Right atrium auricular region (tissue), 2 donors: ENCODE measurements around the gene NR6A1. TPM values are rescaled to one million over a fixed set of nuclear protein-coding genes. Genes with fewer than 3 reads are reported as not detected.

Source experiments
- DNase-seq: peaks from one replicate; pipeline ENCODE4 v3.0.0-alpha.2; 2019; ENCODE audit warnings: low spot score
- H3K27ac ChIP-seq, 2 donors: fragments of 200-600 bp; sonication (generic); 1 replicate in 1 of 2; 2 replicates in 1 of 2; pipeline ENCODE4 v1.5.1; 2016 to 2019
- H3K27me3 ChIP-seq, 2 donors: fragments of 200-600 bp; sonication (generic); one replicate each; pipeline versions ENCODE4 v1.5.1 to v1.6.0; 2017 to 2019
- H3K36me3 ChIP-seq: fragments of 200-600 bp; sonication (generic); one replicate; pipeline ENCODE4 v1.5.1; 2016
- H3K4me1 ChIP-seq, 2 donors: fragments of 200-600 bp; sonication (generic); one replicate each; pipeline versions ENCODE4 v1.5.1 to v1.6.0; 2017 to 2019
- H3K4me3 ChIP-seq, 2 donors: fragments of 200-600 bp; sonication (generic); 1 replicate in 1 of 2; 2 replicates in 1 of 2; pipeline ENCODE4 v1.5.1; 2017 to 2019; ENCODE audit warnings: mild to moderate bottlenecking in 1 of 2, moderate library complexity in 1 of 2
- H3K9me3 ChIP-seq, 2 donors: fragments of 200-600 bp; sonication (generic); one replicate each; pipeline ENCODE4 v1.5.1; 2019
- total RNA-seq, 2 donors: library from RNA; depleted of rRNA; stranded (reverse); fragments of >200 nt; gene quantifications; one replicate each; pipeline ENCODE4 v1.1.0, GENCODE V29; 2016
- TF ChIP-seq, protein P1 (sequence below), 2 donors: fragments of 200-600 bp; sonication (generic); IDR thresholded peaks; one replicate each; pipeline ENCODE4 v1.5.1; 2019; ENCODE audit warnings: antibody characterized with exemption in 2 of 2

The NR6A1 gene
- total RNA-seq, 2 donors from 2014 or later = 1.9 to 2.6 TPM

DNA sequence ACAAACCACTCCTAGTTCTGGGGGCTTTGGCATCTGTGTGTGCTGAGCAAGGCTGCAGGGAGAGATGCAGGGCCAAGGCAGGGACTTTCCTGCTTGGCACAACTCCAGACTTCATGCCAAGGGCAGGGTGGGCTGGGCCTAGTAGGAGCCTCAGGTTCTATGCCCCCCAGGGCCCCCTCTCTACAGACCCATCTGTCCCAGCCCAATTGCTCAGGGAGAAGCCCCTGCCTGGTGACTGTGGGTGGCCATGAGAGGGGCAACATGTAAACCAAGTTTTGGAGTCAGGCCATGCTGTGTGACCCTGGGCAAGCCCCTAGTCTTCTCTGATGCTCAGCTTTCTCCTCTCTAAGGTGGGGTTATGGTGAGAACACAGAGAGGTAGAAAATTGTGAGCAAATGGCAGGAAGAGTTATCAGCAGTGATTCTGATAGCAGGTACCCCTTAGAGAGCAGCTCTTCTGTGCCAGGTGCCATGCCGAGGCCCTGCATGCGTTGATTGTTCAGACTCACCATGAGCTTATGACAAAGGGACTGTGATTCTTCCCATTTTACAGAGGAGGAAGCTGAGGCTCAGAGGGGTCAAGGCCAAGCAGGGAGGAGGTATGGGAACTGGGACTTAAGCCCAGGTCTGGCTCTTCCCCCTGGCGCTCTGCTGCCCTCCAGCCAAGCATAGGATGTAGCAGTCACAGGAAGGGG, 11.0 kb upstream of the NR6A1 start:
- no peaks in the 10 kb centered on the region for H3K27me3 ChIP-seq
- peak overlapping the region; percentile 1 to 7 for H3K27ac ChIP-seq
- peaks cover 0 to 55% of the 10 kb centered on the region in 2 donors for H3K4me1 ChIP-seq
- no peak overlapping the region for H3K4me3 ChIP-seq
- peak; percentile 50 for DNase-seq
- no peaks in the 10 kb centered on the region for H3K9me3 ChIP-seq
- TF ChIP-seq, protein P1, sequence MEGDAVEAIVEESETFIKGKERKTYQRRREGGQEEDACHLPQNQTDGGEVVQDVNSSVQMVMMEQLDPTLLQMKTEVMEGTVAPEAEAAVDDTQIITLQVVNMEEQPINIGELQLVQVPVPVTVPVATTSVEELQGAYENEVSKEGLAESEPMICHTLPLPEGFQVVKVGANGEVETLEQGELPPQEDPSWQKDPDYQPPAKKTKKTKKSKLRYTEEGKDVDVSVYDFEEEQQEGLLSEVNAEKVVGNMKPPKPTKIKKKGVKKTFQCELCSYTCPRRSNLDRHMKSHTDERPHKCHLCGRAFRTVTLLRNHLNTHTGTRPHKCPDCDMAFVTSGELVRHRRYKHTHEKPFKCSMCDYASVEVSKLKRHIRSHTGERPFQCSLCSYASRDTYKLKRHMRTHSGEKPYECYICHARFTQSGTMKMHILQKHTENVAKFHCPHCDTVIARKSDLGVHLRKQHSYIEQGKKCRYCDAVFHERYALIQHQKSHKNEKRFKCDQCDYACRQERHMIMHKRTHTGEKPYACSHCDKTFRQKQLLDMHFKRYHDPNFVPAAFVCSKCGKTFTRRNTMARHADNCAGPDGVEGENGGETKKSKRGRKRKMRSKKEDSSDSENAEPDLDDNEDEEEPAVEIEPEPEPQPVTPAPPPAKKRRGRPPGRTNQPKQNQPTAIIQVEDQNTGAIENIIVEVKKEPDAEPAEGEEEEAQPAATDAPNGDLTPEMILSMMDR (IDR thresholded peaks at IDR 0.05) = no peak
- no peaks in the 10 kb centered on the region for H3K36me3 ChIP-seq

DNA sequence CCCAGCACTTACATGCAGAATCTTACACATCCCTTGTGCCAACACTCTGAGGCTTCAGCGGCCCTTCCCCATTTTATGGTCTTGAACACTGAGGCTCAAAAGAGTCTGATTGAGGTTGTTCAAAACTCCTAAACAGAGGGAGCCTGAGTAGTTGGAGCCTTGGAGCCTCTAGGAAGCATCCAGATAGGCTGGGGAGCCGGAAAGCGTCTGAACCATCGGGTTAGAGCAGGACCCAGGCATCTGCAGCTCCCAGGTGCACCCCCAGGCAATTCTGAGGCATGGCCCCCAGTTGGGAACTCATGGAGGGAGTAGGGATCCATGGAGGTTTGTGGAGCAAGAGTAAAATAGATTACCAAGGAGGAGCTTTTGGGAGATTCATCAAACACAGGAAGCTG, 9.6 kb upstream of the NR6A1 start:
- DNase-seq = peak; percentile 43
- Histone ChIP-seq H3K27ac (peak overlapping the region; percentile 51 to 68), H3K27me3 (no peaks in the 10 kb centered on the region), H3K36me3 (no peaks in the 10 kb centered on the region), H3K4me1 (peaks cover 0 to 63% of the 10 kb centered on the region in 2 donors), H3K4me3 (no peak overlapping the region), H3K9me3 (no peaks in the 10 kb centered on the region)
- TF ChIP-seq, protein P1 (IDR thresholded peaks at IDR 0.05) = no peak

DNA sequence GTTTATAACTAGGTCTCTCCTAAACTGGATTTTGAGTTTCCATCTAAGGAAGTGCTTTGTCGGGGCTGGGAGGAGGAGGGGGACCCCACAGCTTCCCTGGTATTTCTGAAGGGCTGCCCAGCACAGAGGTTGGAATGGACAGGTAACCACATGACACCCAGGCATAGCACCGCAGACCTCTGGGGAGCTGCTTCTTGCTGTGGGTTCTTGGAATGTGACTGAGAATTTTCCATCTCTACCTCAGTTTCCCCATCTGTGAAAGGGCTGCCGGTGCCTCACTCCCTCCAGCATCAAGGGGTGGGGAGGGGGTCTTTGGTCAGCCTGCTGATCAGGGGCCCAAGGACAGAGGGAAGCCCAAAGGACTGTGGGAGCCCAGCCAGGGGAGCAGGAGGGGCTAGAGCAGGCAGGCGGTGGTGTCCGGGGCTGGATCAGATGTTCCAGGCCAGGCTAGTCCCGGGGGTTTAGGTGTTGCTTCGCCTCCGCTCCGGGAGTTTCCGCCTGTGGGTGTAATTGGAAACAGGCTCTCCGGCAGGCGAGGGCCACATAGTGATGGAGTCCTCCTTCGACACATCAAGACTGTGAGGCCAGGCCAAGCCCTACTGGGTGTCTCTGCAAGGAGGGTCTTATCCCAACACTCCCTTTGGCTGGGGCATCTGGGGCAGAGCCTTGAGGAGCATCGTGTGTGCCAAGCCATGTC, 9.1 kb upstream of the NR6A1 start:
- peak; percentile 65 for DNase-seq
- Histone ChIP-seq H3K36me3 (no peaks in the 10 kb centered on the region), H3K27ac (peak overlapping the region; percentile 51 to 68), H3K27me3 (no peaks in the 10 kb centered on the region), H3K9me3 (no peaks in the 10 kb centered on the region), H3K4me3 (no peak overlapping the region), H3K4me1 (peaks cover 0 to 63% of the 10 kb centered on the region in 2 donors)
- TF ChIP-seq, protein P1 (IDR thresholded peaks at IDR 0.05) = no peak

DNA sequence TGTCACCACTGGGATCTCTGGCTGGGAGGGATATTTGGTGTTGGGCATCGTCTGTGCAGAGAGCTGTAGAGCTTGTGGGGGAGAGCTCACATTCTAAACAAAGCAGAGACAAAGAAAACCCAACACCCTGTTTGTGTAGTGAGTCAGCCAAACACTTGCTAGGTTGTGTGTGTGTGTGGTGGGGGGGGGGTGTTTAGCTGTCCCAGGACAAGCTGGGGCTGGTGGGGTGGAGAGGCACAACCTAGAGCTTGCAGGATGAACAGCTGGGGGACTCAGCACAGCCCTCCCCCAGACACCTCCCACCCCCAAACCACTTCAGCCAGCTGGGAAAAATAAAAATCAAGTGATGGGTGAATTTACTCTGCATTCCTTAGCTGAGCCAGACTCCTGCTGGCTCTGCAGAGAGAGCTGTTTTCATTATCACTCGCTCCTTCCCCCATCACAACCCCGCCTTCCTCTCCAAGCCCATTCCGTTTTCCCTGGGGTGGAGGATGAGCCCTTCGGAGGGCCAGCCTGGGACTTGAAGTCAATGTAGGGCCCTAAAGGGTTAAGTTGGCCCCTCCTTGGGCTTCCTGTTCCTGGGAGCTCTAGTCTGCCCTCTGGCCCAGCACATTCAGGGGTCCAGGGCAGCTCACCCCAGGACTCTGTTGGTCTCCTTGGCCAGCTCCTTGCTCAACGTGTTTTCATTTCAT, 8.4 kb upstream of the NR6A1 start:
- Histone ChIP-seq H3K4me3 (no peak overlapping the region), H3K9me3 (no peaks in the 10 kb centered on the region), H3K27ac (peak overlapping the region; percentile 51 to 68), H3K27me3 (no peaks in the 10 kb centered on the region), H3K36me3 (no peaks in the 10 kb centered on the region), H3K4me1 (peaks cover 0 to 67% of the 10 kb centered on the region in 2 donors)
- TF ChIP-seq, protein P1 (IDR thresholded peaks at IDR 0.05) = no peak
- peak; percentile 58 for DNase-seq

DNA sequence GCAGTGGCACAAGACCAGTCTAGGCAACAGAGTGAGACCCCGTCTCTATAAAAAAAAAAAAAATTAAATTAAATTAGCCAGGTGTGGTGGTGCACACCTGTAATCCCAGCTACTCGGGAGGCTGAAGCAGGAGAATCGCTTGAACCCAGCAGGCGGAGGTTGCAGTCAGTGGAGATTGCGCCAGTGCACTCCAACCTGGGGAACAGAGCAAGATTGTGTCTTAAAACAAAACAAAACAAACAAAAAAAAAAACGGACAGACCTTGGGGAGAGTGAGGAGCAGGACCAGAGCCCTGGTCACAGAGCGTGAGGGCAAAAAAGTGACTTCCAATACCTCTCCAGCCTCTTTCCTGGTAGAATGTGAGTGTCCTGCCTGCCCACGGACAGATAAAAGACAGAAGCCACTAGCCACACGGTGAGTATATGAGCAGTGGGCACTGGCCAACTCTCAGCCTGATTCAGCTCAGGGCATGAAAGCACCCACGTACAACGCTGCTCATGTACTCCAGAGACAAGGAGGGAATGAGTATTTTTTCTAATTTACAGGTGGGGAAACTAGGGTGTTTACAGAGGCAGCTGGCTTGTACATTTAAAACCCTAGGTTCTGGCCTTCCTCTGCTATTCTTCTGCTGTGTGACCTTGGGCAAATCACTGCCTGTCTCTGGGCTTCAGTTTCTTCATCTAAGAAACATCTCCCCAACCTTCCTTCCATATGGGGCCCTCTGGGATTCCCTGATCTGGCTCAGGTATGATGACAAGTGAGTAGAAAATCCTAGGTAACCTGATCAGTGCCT, 7.7 kb upstream of the NR6A1 start:
- no peaks in the 10 kb centered on the region for H3K9me3 ChIP-seq
- no peaks in the 10 kb centered on the region for H3K36me3 ChIP-seq
- TF ChIP-seq, protein P1 (IDR thresholded peaks at IDR 0.05) = no peak
- H3K27me3 ChIP-seq = no peaks in the 10 kb centered on the region
- H3K27ac ChIP-seq = peak overlapping the region; percentile 51 to 68
- DNase-seq = peak; percentile 44
- H3K4me3 ChIP-seq = no peak overlapping the region
- H3K4me1 ChIP-seq = peaks cover 0 to 62% of the 10 kb centered on the region in 2 donors
